ENCODE measurements around the gene KLHL29. TPM values are rescaled to one million over a fixed set of nuclear protein-coding genes. Genes with fewer than 3 reads are reported as not detected.
A peak's percentile ranks its signal among the peaks of the same experiment; 100 is the strongest.

The KLHL29 gene
- total and polyA plus RNA-seq, 4 experiments from 2014 or later: 0.24 to 2.4 (median 1.9) TPM; not detected in 1

DNA sequence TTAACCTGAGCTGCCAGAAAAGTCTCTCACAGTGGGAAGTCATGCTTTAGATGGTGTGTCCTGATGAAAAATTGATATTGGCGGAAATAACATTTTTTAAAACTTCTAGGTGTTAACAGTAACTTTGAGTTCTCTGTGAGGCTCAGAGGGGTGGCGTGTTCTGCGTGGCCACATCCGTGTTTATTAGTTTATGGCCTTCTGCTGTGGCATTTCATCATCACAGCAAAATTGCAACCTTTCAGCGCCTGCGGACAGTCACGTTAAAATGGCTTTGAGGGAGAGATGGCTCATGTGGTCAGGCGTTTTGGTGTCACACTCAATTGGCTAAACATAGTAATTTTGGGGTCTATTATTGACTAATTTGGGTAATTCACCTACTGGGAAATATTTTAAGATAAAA is 42.4 kb downstream of the KLHL29 start:
- H3K4me1 Mint-ChIP-seq: no peaks in the 10 kb centered on the region
- Histone ChIP-seq H3K36me3 (ENCODE audit: insufficient read depth, low read length) (no peaks in the 10 kb centered on the region), H3K4me3 (ENCODE audit: low read length in 2 of 2) (no peak overlapping the region), H3K4me1 (ENCODE audit: insufficient read depth, low read length) (no peaks in the 10 kb centered on the region), H3K27me3 (ENCODE audit: insufficient read depth, low read length) (no peaks in the 10 kb centered on the region), H3K27ac (ENCODE audit: low read depth, low read length) (no peak overlapping the region), H3K9me3 (ENCODE audit: control insufficient read depth in 1 of 2, low read length in 2 of 2) (no peaks in the 10 kb centered on the region)
- intact Hi-C loops (cut with micrococcal nuclease): no loop called here
- no peak for DNase-seq
- ChIA-PET POLR2A (ENCODE audit: partially characterized antibody) (no interaction called here), CTCF (ENCODE audit: partially characterized antibody) (no interaction called here)
- peaks cover 2 to 9% of the 10 kb centered on the region in 2 donors for H3K27me3 Mint-ChIP-seq
- H3K27ac Mint-ChIP-seq: no peak overlapping the region
- no peaks in the 10 kb centered on the region for H3K9me3 Mint-ChIP-seq
- no peak overlapping the region for H3K4me3 Mint-ChIP-seq
- no peaks in the 10 kb centered on the region for H3K36me3 Mint-ChIP-seq

DNA sequence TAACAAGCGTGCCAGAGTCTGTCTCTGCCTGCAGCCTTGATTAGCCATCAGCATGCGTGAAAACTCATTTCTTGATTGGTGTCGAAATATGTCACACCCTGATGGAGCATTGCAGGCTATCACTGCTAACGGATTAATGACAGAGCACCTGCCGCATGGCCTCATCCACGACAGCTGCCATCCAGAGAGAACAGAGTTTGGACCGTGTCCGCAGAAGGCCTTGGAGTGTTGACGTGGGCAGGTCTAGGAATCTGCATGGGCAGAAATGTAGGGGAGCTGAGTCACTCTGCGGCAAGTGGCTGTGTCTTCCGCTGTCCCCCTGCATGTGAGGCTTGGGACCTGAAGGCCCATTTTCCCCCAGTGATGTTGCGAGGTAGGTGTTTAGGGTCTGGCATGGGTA is 43.0 kb downstream of the KLHL29 start:
- H3K27me3 ChIP-seq (ENCODE audit: insufficient read depth, low read length): no peaks in the 10 kb centered on the region
- H3K4me1 ChIP-seq (ENCODE audit: insufficient read depth, low read length): no peaks in the 10 kb centered on the region
- ChIA-PET CTCF (ENCODE audit: partially characterized antibody) (no interaction called here), POLR2A (ENCODE audit: partially characterized antibody) (no interaction called here)
- no peak for DNase-seq
- Mint-ChIP-seq H3K4me1 (no peaks in the 10 kb centered on the region), H3K27ac (no peak overlapping the region), H3K9me3 (no peaks in the 10 kb centered on the region), H3K27me3 (peaks cover 2 to 9% of the 10 kb centered on the region in 2 donors), H3K36me3 (no peaks in the 10 kb centered on the region), H3K4me3 (no peak overlapping the region)
- H3K4me3 ChIP-seq (ENCODE audit: low read length in 2 of 2): no peak overlapping the region
- no peaks in the 10 kb centered on the region for H3K9me3 ChIP-seq (ENCODE audit: control insufficient read depth in 1 of 2, low read length in 2 of 2)
- no peak overlapping the region for H3K27ac ChIP-seq (ENCODE audit: low read depth, low read length)
- intact Hi-C loops (cut with micrococcal nuclease): no loop called here
- H3K36me3 ChIP-seq (ENCODE audit: insufficient read depth, low read length): no peaks in the 10 kb centered on the region

DNA sequence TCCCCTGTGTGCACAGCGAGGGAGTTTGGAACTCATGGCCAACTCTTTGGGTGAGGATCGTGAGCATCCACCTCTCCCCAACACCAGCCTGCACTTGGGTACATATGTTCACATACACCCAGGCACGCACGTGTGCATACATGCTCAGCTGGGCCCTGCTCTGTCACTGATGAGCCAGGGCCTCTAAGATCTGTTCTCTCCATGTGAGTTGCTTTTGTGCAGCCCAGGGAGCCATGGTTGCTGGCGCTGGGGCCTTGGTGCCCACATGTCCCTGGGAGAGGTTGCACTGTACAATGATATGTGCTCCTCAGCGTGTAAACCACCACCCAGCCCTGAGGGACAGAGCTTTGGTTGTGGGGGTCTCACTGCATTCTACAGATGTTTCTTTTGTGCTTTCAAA is 44.1 kb downstream of the KLHL29 start:
- Histone ChIP-seq H3K27ac (ENCODE audit: low read depth, low read length) (no peak overlapping the region), H3K36me3 (ENCODE audit: insufficient read depth, low read length) (no peaks in the 10 kb centered on the region), H3K4me3 (ENCODE audit: low read length in 2 of 2) (no peak overlapping the region), H3K9me3 (ENCODE audit: control insufficient read depth in 1 of 2, low read length in 2 of 2) (no peaks in the 10 kb centered on the region), H3K4me1 (ENCODE audit: insufficient read depth, low read length) (no peaks in the 10 kb centered on the region), H3K27me3 (ENCODE audit: insufficient read depth, low read length) (no peaks in the 10 kb centered on the region)
- ChIA-PET POLR2A (ENCODE audit: partially characterized antibody) (no interaction called here), CTCF (ENCODE audit: partially characterized antibody) (no interaction called here)
- Mint-ChIP-seq H3K4me1 (no peaks in the 10 kb centered on the region), H3K27ac (peak overlapping the region in 1 of 7 donors; percentile 35), H3K9me3 (no peaks in the 10 kb centered on the region), H3K36me3 (no peaks in the 10 kb centered on the region), H3K4me3 (no peak overlapping the region), H3K27me3 (peaks cover 2 to 7% of the 10 kb centered on the region in 2 donors)
- DNase-seq: no peak
- intact Hi-C loops (cut with micrococcal nuclease): no loop called here

DNA sequence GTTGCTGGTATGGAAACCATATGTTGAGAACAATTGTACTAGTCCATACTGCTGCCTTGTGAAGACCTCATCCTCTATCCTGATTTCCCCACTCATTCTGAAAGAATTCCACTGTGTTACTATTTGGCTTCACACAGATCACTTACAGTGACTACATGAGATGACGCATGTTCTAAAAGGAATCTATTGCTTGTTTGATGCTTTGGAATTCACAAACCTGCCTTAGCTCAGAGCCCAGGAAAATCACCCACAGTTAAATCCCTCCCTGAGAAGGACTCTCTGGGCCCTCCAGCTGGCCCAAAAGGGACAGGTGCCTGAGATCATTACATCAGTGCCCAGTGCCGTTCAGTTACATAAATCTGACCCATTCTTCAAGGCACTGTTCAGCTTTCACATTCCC is 45.3 kb downstream of the KLHL29 start:
- H3K4me3 Mint-ChIP-seq: no peak overlapping the region
- Histone ChIP-seq H3K36me3 (ENCODE audit: insufficient read depth, low read length) (no peaks in the 10 kb centered on the region), H3K4me1 (ENCODE audit: insufficient read depth, low read length) (no peaks in the 10 kb centered on the region), H3K27ac (ENCODE audit: low read depth, low read length) (no peak overlapping the region), H3K9me3 (ENCODE audit: control insufficient read depth in 1 of 2, low read length in 2 of 2) (no peaks in the 10 kb centered on the region), H3K27me3 (ENCODE audit: insufficient read depth, low read length) (no peaks in the 10 kb centered on the region), H3K4me3 (ENCODE audit: low read length in 2 of 2) (no peak overlapping the region)
- CTCF ChIA-PET (ENCODE audit: partially characterized antibody): interaction anchor here (0.6 kb wide), 1 partner anchor 667 kb away, joined by 3 read pairs; no protein-coding TSS in a partner anchor
- H3K4me1 Mint-ChIP-seq: no peaks in the 10 kb centered on the region
- intact Hi-C loops (cut with micrococcal nuclease): no loop called here
- H3K27me3 Mint-ChIP-seq: peaks cover 2 to 12% of the 10 kb centered on the region in 2 donors
- no peaks in the 10 kb centered on the region for H3K9me3 Mint-ChIP-seq
- no peak for DNase-seq
- H3K27ac Mint-ChIP-seq: no peak overlapping the region
- POLR2A ChIA-PET (ENCODE audit: partially characterized antibody): no interaction called here
- H3K36me3 Mint-ChIP-seq: no peaks in the 10 kb centered on the region

DNA sequence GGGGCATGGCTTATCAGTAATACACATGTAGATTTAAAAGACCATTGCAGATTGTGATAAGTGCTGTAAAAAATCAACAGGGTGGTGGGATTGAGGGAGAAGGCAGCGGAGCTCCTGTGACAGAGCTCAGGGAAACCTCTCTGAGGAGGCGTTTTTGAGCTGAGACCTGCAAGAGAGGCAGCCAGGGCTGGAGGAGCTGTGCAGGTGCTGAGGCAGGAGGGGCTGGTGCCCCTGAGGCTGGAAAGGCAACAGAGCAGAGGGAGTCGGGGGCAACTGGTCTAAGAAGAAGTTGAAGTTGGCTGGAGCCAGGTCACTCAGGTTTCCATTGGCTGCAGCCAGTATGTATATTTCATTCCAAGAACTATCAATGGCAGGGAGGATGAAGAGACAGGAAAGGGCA is 47.6 kb downstream of the KLHL29 start:
- H3K4me1 ChIP-seq (ENCODE audit: insufficient read depth, low read length): no peaks in the 10 kb centered on the region
- no peaks in the 10 kb centered on the region for H3K9me3 ChIP-seq (ENCODE audit: control insufficient read depth in 1 of 2, low read length in 2 of 2)
- Mint-ChIP-seq H3K4me1 (peaks cover 0 to 6% (median 3%) of the 10 kb centered on the region in 4 donors), H3K27me3 (peaks cover 4 to 12% of the 10 kb centered on the region in 2 donors), H3K9me3 (peaks cover 0 to 4% (median 0%) of the 10 kb centered on the region in 8 donors), H3K4me3 (no peak overlapping the region), H3K36me3 (no peaks in the 10 kb centered on the region), H3K27ac (no peak overlapping the region)
- DNase-seq: no peak
- no peaks in the 10 kb centered on the region for H3K27me3 ChIP-seq (ENCODE audit: insufficient read depth, low read length)
- ChIA-PET POLR2A (ENCODE audit: partially characterized antibody) (no interaction called here), CTCF (ENCODE audit: partially characterized antibody) (no interaction called here)
- intact Hi-C loops (cut with micrococcal nuclease): no loop called here
- no peak overlapping the region for H3K4me3 ChIP-seq (ENCODE audit: low read length in 2 of 2)
- H3K27ac ChIP-seq (ENCODE audit: low read depth, low read length): no peak overlapping the region
- H3K36me3 ChIP-seq (ENCODE audit: insufficient read depth, low read length): no peaks in the 10 kb centered on the region

DNA sequence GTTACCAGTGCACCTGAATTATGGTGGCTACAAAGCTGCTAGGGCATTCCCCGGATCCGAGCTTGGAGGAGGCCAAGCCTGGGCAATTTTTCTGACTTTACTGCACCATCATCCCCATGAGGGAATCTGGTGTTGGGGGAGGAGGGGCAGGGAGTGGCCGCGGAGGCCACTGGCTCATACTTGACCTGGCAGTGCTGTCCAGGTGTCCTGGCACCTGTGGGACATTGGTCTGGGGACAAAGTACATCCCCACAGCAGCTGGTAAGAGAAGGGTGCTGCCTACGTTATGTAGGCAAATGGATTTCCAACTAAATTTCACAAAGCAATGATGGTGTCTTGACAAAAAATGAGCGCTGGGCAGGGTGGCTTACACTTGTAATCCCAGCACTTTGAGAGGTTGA is 48.3 kb downstream of the KLHL29 start:
- CTCF ChIA-PET (ENCODE audit: partially characterized antibody): no interaction called here
- peaks cover 0 to 6% (median 3%) of the 10 kb centered on the region in 4 donors for H3K4me1 Mint-ChIP-seq
- peaks cover 0 to 6% (median 0%) of the 10 kb centered on the region in 8 donors for H3K9me3 Mint-ChIP-seq
- intact Hi-C loops (cut with micrococcal nuclease): no loop called here
- POLR2A ChIA-PET (ENCODE audit: partially characterized antibody): no interaction called here
- peaks cover 5 to 12% of the 10 kb centered on the region in 2 donors for H3K27me3 Mint-ChIP-seq
- no peak for DNase-seq
- Histone ChIP-seq H3K27ac (ENCODE audit: low read depth, low read length) (no peak overlapping the region), H3K27me3 (ENCODE audit: insufficient read depth, low read length) (no peaks in the 10 kb centered on the region), H3K9me3 (ENCODE audit: control insufficient read depth in 1 of 2, low read length in 2 of 2) (no peaks in the 10 kb centered on the region), H3K4me3 (ENCODE audit: low read length in 2 of 2) (no peak overlapping the region), H3K4me1 (ENCODE audit: insufficient read depth, low read length) (no peaks in the 10 kb centered on the region), H3K36me3 (ENCODE audit: insufficient read depth, low read length) (no peaks in the 10 kb centered on the region)
- H3K4me3 Mint-ChIP-seq: no peak overlapping the region
- H3K36me3 Mint-ChIP-seq: no peaks in the 10 kb centered on the region
- H3K27ac Mint-ChIP-seq: no peak overlapping the region

DNA sequence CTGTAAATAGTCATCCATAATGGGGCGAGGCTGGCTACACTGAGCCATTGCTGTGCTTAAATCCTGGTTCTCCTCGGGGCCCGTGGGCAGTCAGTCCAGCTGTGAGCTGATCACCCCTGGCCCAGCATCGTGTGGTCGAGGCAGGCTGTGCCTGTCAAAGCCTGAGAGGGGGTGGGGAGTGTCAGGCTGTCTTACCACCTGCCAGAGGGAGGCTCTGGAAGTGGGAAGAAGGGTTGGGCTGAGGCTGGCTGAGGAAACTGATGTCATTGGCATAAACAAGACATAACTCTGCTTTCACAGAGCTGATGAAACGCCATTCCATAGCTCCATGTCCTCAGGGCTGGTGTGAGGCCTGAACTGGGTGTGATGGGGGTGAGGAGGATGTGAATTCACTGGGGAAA is 49.7 kb downstream of the KLHL29 start:
- peaks cover 5 to 10% of the 10 kb centered on the region in 2 donors for H3K27me3 Mint-ChIP-seq
- CTCF ChIA-PET (ENCODE audit: partially characterized antibody): no interaction called here
- no peak overlapping the region for H3K27ac Mint-ChIP-seq
- no peak overlapping the region for H3K27ac ChIP-seq (ENCODE audit: low read depth, low read length)
- DNase-seq: no peak
- H3K36me3 ChIP-seq (ENCODE audit: insufficient read depth, low read length): no peaks in the 10 kb centered on the region
- POLR2A ChIA-PET (ENCODE audit: partially characterized antibody): no interaction called here
- H3K4me3 ChIP-seq (ENCODE audit: low read length in 2 of 2): no peak overlapping the region
- peaks cover 0 to 6% (median 0%) of the 10 kb centered on the region in 8 donors for H3K9me3 Mint-ChIP-seq
- no peaks in the 10 kb centered on the region for H3K27me3 ChIP-seq (ENCODE audit: insufficient read depth, low read length)
- no peaks in the 10 kb centered on the region for H3K9me3 ChIP-seq (ENCODE audit: control insufficient read depth in 1 of 2, low read length in 2 of 2)
- intact Hi-C loops (cut with micrococcal nuclease): no loop called here
- peaks cover 0 to 6% (median 3%) of the 10 kb centered on the region in 4 donors for H3K4me1 Mint-ChIP-seq
- peak overlapping the region in 1 of 8 donors; percentile 43 for H3K4me3 Mint-ChIP-seq
- no peaks in the 10 kb centered on the region for H3K4me1 ChIP-seq (ENCODE audit: insufficient read depth, low read length)
- no peaks in the 10 kb centered on the region for H3K36me3 Mint-ChIP-seq

Data from CD4-positive, alpha-beta memory T cell (primary cell).